Measurements from ENCODE around the gene NT5E. TPM values are rescaled to one million over a fixed set of nuclear protein-coding genes. Genes with fewer than 3 reads are reported as not detected.

The NT5E gene
- total RNA-seq, 2 donors from 2014 or later: 18.6 to 28.0 TPM

GRCh38 chr6:85406641-85407075 lies 43.2 kb upstream of the NT5E start:
- no peak for DNase-seq
- no peak for TF ChIP-seq CTCF (IDR thresholded peaks at IDR 0.05)
- intact Hi-C loops (cut with DNase I): no loop called here
- Histone ChIP-seq H3K4me1 (peaks cover 10% of the 10 kb centered on the region), H3K36me3 (no peaks in the 10 kb centered on the region), H3K27ac (no peak overlapping the region), H3K9me3 (no peaks in the 10 kb centered on the region), H3K27me3 (no peaks in the 10 kb centered on the region), H3K9ac (ENCODE audit: low read depth in 2 of 2, low read length in 2 of 2) (no peak overlapping the region), H3K4me3 (no peak overlapping the region)

GRCh38 chr6:85408039-85408438 lies 41.8 kb upstream of the NT5E start:
- H3K27ac ChIP-seq: no peak overlapping the region
- H3K9me3 ChIP-seq: no peaks in the 10 kb centered on the region
- H3K9ac ChIP-seq (ENCODE audit: low read depth in 2 of 2, low read length in 2 of 2): no peak overlapping the region
- TF ChIP-seq CTCF (IDR thresholded peaks at IDR 0.05): no peak
- no peaks in the 10 kb centered on the region for H3K36me3 ChIP-seq
- peaks cover 5% of the 10 kb centered on the region for H3K4me1 ChIP-seq
- intact Hi-C loops (cut with DNase I): no loop called here
- DNase-seq: no peak
- no peaks in the 10 kb centered on the region for H3K27me3 ChIP-seq
- no peak overlapping the region for H3K4me3 ChIP-seq

- intact Hi-C loops (cut with DNase I): no loop called here
- Histone ChIP-seq H3K9ac (ENCODE audit: low read depth in 2 of 2, low read length in 2 of 2) (no peak overlapping the region), H3K4me1 (no peaks in the 10 kb centered on the region), H3K36me3 (no peaks in the 10 kb centered on the region), H3K27me3 (no peaks in the 10 kb centered on the region), H3K27ac (no peak overlapping the region), H3K9me3 (no peaks in the 10 kb centered on the region), H3K4me3 (no peak overlapping the region)
- TF ChIP-seq CTCF (IDR thresholded peaks at IDR 0.05): no peak
- DNase-seq: no peak
These were observed 36.9 kb upstream of the NT5E start for GRCh38 chr6:85412911-85413430.

GRCh38 chr6:85416049-85416448 lies 33.8 kb upstream of the NT5E start:
- Histone ChIP-seq H3K9me3 (no peaks in the 10 kb centered on the region), H3K9ac (ENCODE audit: low read depth in 2 of 2, low read length in 2 of 2) (no peak overlapping the region), H3K27me3 (no peaks in the 10 kb centered on the region), H3K27ac (no peak overlapping the region), H3K4me3 (no peak overlapping the region), H3K4me1 (no peaks in the 10 kb centered on the region), H3K36me3 (no peaks in the 10 kb centered on the region)
- no peak for DNase-seq
- intact Hi-C loops (cut with DNase I): no loop called here
- TF ChIP-seq CTCF (IDR thresholded peaks at IDR 0.05): no peak

- Histone ChIP-seq H3K36me3 (no peaks in the 10 kb centered on the region), H3K9ac (ENCODE audit: low read depth in 2 of 2, low read length in 2 of 2) (no peak overlapping the region), H3K9me3 (no peaks in the 10 kb centered on the region), H3K27ac (no peak overlapping the region), H3K27me3 (no peaks in the 10 kb centered on the region), H3K4me1 (no peaks in the 10 kb centered on the region), H3K4me3 (no peak overlapping the region)
- DNase-seq: no peak
- TF ChIP-seq CTCF (IDR thresholded peaks at IDR 0.05): no peak
- intact Hi-C loops (cut with DNase I): no loop called here
These were observed 33.1 kb upstream of the NT5E start for GRCh38 chr6:85416766-85417165.
